SK-N-SH (cell line): ENCODE data around the gene SLAMF1. TPM values are rescaled to one million over a fixed set of nuclear protein-coding genes. Genes with fewer than 3 reads are reported as not detected.

Experiments
- CTCF ChIA-PET: fragments of 300-600, 350-600 bp; formaldehyde crosslinking; extraction: SDS; loops from one replicate; lab custom pipeline; 2021; lab: Yijun Ruan, JAX
- POLR2A ChIA-PET: fragments of 350-600 bp; sonication (Branson Sonifier 250); formaldehyde crosslinking; extraction: SDS; loops from one replicate; lab custom pipeline; 2020; ENCODE audit warnings: antibody characterized with exemption, inconsistent platforms; lab: Yijun Ruan, JAX
- DNase-seq: peaks from one replicate; pipeline ENCODE4 v3.0.0; 2012
- H2AFZ ChIP-seq: fragments of 200-600 bp; sonication (generic); 2 replicates; pipeline ENCODE4 v1.8.1; 2016; ENCODE audit warnings: antibody characterized with exemption, mild to moderate bottlenecking, low read depth
- H3F3A ChIP-seq: fragments of 200-600 bp; sonication (generic); replicated peaks from 2 replicates; pipeline ENCODE3; 2016; ENCODE audit warnings: antibody characterized with exemption, mild to moderate bottlenecking; ENCODE audit not compliant: insufficient read depth
- H3K27ac ChIP-seq, 2 experiments: fragments of 200-500 bp in 1 of 2; fragments of 200-600 bp in 1 of 2; sonication (Bioruptor generic) in 1 of 2; sonication (generic), shearing (Covaris generic) in 1 of 2; 2 replicates each; pipeline versions ENCODE4 v1.5.1 to v1.6.1; 2014 to 2016; ENCODE audit warnings: low read depth in 2 of 2, inconsistent platforms in 1 of 2, low read length in 1 of 2, mild to moderate bottlenecking in 1 of 2, mixed read lengths in 1 of 2
- H3K27me3 ChIP-seq: fragments of 200-600 bp; sonication (generic), shearing (Covaris generic); 2 replicates; pipeline ENCODE4 v1.6.1; 2016; ENCODE audit warnings: mixed run types; ENCODE audit not compliant: insufficient read depth
- H3K36me3 ChIP-seq, 2 experiments: fragments of 200-500 bp in 1 of 2; fragments of 200-600 bp in 1 of 2; sonication (Bioruptor generic) in 1 of 2; sonication (generic) in 1 of 2; replicated peaks in 1 of 2; 2 replicates each; pipeline versions ENCODE3 to v1.5.1; 2014 to 2016; ENCODE audit warnings: low read length in 1 of 2, mild to moderate bottlenecking in 1 of 2; ENCODE audit not compliant: insufficient read depth in 2 of 2, control insufficient read depth in 1 of 2
- H3K4me1 ChIP-seq, 2 experiments: fragments of 200-500 bp in 1 of 2; fragments of 200-600 bp in 1 of 2; sonication (Bioruptor generic) in 1 of 2; sonication (generic), shearing (Covaris generic) in 1 of 2; 2 replicates each; pipeline versions ENCODE4 v1.5.1 to v1.6.1; 2014 to 2016; ENCODE audit warnings: low read depth in 1 of 2, low read length in 1 of 2, mixed run types in 1 of 2; ENCODE audit not compliant: insufficient read depth in 2 of 2, control insufficient read depth in 1 of 2
- H3K4me2 ChIP-seq: fragments of 200-600 bp; sonication (generic), shearing (Covaris generic); 2 replicates; pipeline ENCODE4 v1.6.1; 2017; ENCODE audit warnings: mixed run types
- H3K4me3 ChIP-seq, 2 experiments: fragments of 200-500 bp in 1 of 2; fragments of 200-600 bp in 1 of 2; sonication (Bioruptor generic) in 1 of 2; sonication (generic), shearing (Covaris generic) in 1 of 2; 2 replicates each; pipeline versions ENCODE4 v1.5.1 to v1.8.1; 2014 to 2016; ENCODE audit warnings: low read depth in 2 of 2, inconsistent platforms in 1 of 2, low read length in 1 of 2, mild to moderate bottlenecking in 1 of 2, mixed read lengths in 1 of 2, moderate library complexity in 1 of 2
- H3K79me2 ChIP-seq: fragments of 200-600 bp; sonication (generic); 2 replicates; pipeline ENCODE4 v1.8.1; 2017; ENCODE audit warnings: mild to moderate bottlenecking; ENCODE audit not compliant: insufficient read depth
- H3K9ac ChIP-seq: fragments of 200-600 bp; sonication (generic); 2 replicates; pipeline ENCODE4 v1.6.1; 2017; ENCODE audit warnings: mixed run types
- H3K9me2 ChIP-seq: fragments of 200-600 bp; sonication (generic); 2 replicates; pipeline ENCODE4 v1.6.1; 2017; ENCODE audit warnings: mixed run types
- H3K9me3 ChIP-seq: fragments of 200-600 bp; sonication (generic); 2 replicates; pipeline ENCODE4 v1.6.1; 2017; ENCODE audit warnings: mixed run types, mild to moderate bottlenecking, moderate library complexity
- H4K20me1 ChIP-seq: fragments of 200-600 bp; sonication (generic); 2 replicates; pipeline ENCODE4 v1.6.1; 2017; ENCODE audit warnings: mild to moderate bottlenecking, mixed run types; ENCODE audit not compliant: insufficient read depth
- CHD2 ChIP-seq: fragments of 150-350 bp; IDR thresholded peaks from 2 replicates; pipeline ENCODE4 v1.6.1; 2018; ENCODE audit warnings: low read length; ENCODE audit not compliant: partially characterized antibody
- CTCF ChIP-seq: fragments of 200-600 bp; sonication (generic); IDR thresholded peaks from 2 replicates; pipeline ENCODE4 v1.6.1; 2017; ENCODE audit warnings: antibody characterized with exemption, mild to moderate bottlenecking, moderate library complexity
- ELF1 ChIP-seq: IDR thresholded peaks from 2 replicates; pipeline ENCODE4 v1.4.0; 2012
- EP300 ChIP-seq, 2 experiments: IDR thresholded peaks; 2 replicates each; pipeline versions ENCODE4 v1.4.0 to v1.6.1; 2012; ENCODE audit warnings: borderline replicate concordance in 1 of 2, low read depth in 1 of 2, low read length in 1 of 2
- FOSL2 ChIP-seq: IDR thresholded peaks from 2 replicates; pipeline ENCODE4 v1.4.0; 2012; ENCODE audit warnings: low read depth, mild to moderate bottlenecking, moderate library complexity, borderline replicate concordance
- IRF3 ChIP-seq: fragments of 150-350 bp; IDR thresholded peaks from 2 replicates; pipeline ENCODE4 v1.6.1; 2016; ENCODE audit warnings: mild to moderate bottlenecking, low read depth, low read length
- JUND ChIP-seq: IDR thresholded peaks from 2 replicates; pipeline ENCODE4 v1.4.0; 2012
- MAX ChIP-seq: IDR thresholded peaks from 2 replicates; pipeline ENCODE4 v1.4.0; 2012; ENCODE audit warnings: low read depth
- MEF2A ChIP-seq: IDR thresholded peaks from 2 replicates; pipeline ENCODE4 v1.4.0; 2012; ENCODE audit warnings: low read depth, borderline replicate concordance
- MXI1 ChIP-seq: IDR thresholded peaks from 2 replicates; pipeline ENCODE4 v1.6.1; 2012; ENCODE audit warnings: mild to moderate bottlenecking, low read depth, low read length, improper control_type of control experiment
- PBX3 ChIP-seq: IDR thresholded peaks from 2 replicates; pipeline ENCODE4; 2012
- RCOR1 ChIP-seq: fragments of 150-350 bp; IDR thresholded peaks from 2 replicates; pipeline ENCODE4 v1.6.1; 2017; ENCODE audit warnings: antibody characterized with exemption, low read length
- REST ChIP-seq: IDR thresholded peaks from 2 replicates; pipeline ENCODE4 v1.6.1; 2012; ENCODE audit warnings: mild to moderate bottlenecking, low read depth, low read length, moderate library complexity
- RFX5 ChIP-seq: IDR thresholded peaks from 2 replicates; pipeline ENCODE4 v1.6.1; 2012; ENCODE audit warnings: mild to moderate bottlenecking, improper control_type of control experiment, low read length
- SIN3A ChIP-seq: IDR thresholded peaks from 2 replicates; pipeline ENCODE4 v1.6.1; 2012; ENCODE audit warnings: low read depth, mild to moderate bottlenecking, low read length, moderate library complexity, borderline replicate concordance
- TEAD4 ChIP-seq: IDR thresholded peaks from 2 replicates; pipeline ENCODE4 v1.4.0; 2012; ENCODE audit warnings: mild to moderate bottlenecking, borderline replicate concordance; ENCODE audit not compliant: insufficient read depth
- USF1 ChIP-seq: IDR thresholded peaks from 2 replicates; pipeline ENCODE4 v1.4.0; 2012; ENCODE audit warnings: low read depth, borderline replicate concordance
- USF2 ChIP-seq: fragments of 150-350 bp; IDR thresholded peaks from 2 replicates; pipeline ENCODE4 v1.6.1; 2017; ENCODE audit warnings: antibody characterized with exemption, low read length, low read depth, borderline replicate concordance
- YY1 ChIP-seq: IDR thresholded peaks from 2 replicates; pipeline ENCODE4 v1.4.0; 2012; ENCODE audit warnings: low read depth, mild to moderate bottlenecking
- ZBTB33 ChIP-seq: IDR thresholded peaks from 2 replicates; pipeline ENCODE4 v1.4.0; 2012; ENCODE audit warnings: low read depth, borderline replicate concordance
- WGBS: methylation state at CpG from one replicate; pipeline ENCODE4 v1.1.6; 2017; ENCODE audit warnings: low lambda C conversion rate; 5-methylcytosine and 5-hydroxymethylcytosine counted together
- polyA plus RNA-seq, 3 experiments: library from polyadenylated mRNA; depleted of rRNA; stranded (reverse); fragments of >200 nt; gene quantifications; 2 replicates each; pipeline ENCODE4 v1.2.3, GENCODE V29; 2012

SLAMF1 gene
- polyA plus RNA-seq, 1 of the 3 experiments (the other 2 are of a cell fraction), result not detected

GRCh38 chr1:160612613-160613218, 34.1 kb downstream of the SLAMF1 start:
- Histone ChIP-seq H2AFZ (no peak overlapping the region), H3K9me2 (no peaks in the 10 kb centered on the region), H3K4me2 (no peak overlapping the region), H4K20me1 (no peaks in the 10 kb centered on the region), H3K4me3 (no peak overlapping the region), H3K36me3 (no peaks in the 10 kb centered on the region), H3K79me2 (no peaks in the 10 kb centered on the region)
- ChIA-PET POLR2A (no interaction called here), CTCF (interaction anchor here (1.3 to 1.7 kb wide), 2 partner anchors 10 to 184 kb away, joined by 3 to 4 read pairs; no protein-coding TSS in a partner anchor)
- no peak for TF ChIP-seq ZBTB33
- TF ChIP-seq USF1, result no peak
- no peak for TF ChIP-seq JUND
- TF ChIP-seq PBX3, result no peak
- no peak for TF ChIP-seq SIN3A
- TF ChIP-seq YY1, result no peak
- TF ChIP-seq EP300 (IDR thresholded peaks at IDR 0.05; ENCODE audit: borderline replicate concordance in 1 of 2, low read depth in 1 of 2, low read length in 1 of 2), result no peak
- TF ChIP-seq MEF2A, result no peak
- no peak for TF ChIP-seq TEAD4
- TF ChIP-seq MAX, result no peak
- TF ChIP-seq ELF1, result no peak
- no peak for TF ChIP-seq MXI1
- no peak for TF ChIP-seq RCOR1
- TF ChIP-seq FOSL2, result no peak
- TF ChIP-seq RFX5, result no peak
- TF ChIP-seq CTCF, result no peak
- no peak for TF ChIP-seq IRF3
- TF ChIP-seq REST, result no peak
- TF ChIP-seq USF2, result no peak
- no peak for TF ChIP-seq CHD2
- TF ChIP-seq, all 33 proteins: peak for 0
- no peak for DNase-seq
- Histone ChIP-seq H3K27ac (no peak overlapping the region), H3K27me3 (peaks cover 46% of the 10 kb centered on the region), H3K9me3 (no peaks in the 10 kb centered on the region), H3K4me1 (no peaks in the 10 kb centered on the region), H3F3A (no peaks in the 10 kb centered on the region), H3K9ac (no peak overlapping the region)
- 2% methylated on average over 6 of the region's 6 CpGs for WGBS
